ENCODE measurements around the gene OR2C1.

DNA sequence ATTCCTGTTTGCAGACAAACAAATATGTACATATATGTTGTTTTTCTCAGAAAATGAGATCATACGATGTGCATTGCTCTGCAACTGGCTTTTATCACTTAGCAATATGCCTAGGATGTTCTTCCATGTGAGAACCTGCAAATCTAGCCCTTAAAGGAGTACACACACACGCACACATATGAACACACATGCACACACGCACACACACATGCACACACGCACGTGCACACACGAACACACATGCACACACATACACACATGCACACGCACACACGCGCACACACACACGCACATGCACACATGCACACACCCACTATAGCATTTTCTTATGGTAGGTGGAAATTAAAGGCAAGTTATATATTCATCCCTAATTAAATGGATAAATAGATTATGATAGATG, 8.1 kb upstream of the OR2C1 start:
- TF ChIP-seq CTCF (IDR thresholded peaks at IDR 0.05) (no peak), POLR2A (IDR thresholded peaks at IDR 0.05) (no peak)

All from body of pancreas (tissue), 4 donors.